Adrenal gland (tissue), 5 donors: ENCODE data around the gene MRPS2.

Experiments used
- POLR2A ChIP-seq, 2 donors: fragments of 450-650 bp; IDR thresholded peaks; one replicate each; pipeline ENCODE4 v1.6.1; 2017; ENCODE audit warnings: antibody characterized with exemption in 2 of 2, mild to moderate bottlenecking in 2 of 2, moderate library complexity in 1 of 2
- TF ChIP-seq, protein P1 (sequence below), 6 experiments: fragments of 450-650 bp in 4 of 6; fragments of 200-600 bp in 2 of 6; sonication (generic) in 1 of 6; IDR thresholded peaks; 1 replicate in 5 of 6; 2 replicates in 1 of 6; pipeline versions ENCODE4 v1.5.1 to v1.8.0; 2016 to 2021; ENCODE audit warnings: antibody characterized with exemption in 6 of 6, mild to moderate bottlenecking in 2 of 6, moderate library complexity in 1 of 6
- donor health status: DM: no; HTN: no; CAD: no.

DNA sequence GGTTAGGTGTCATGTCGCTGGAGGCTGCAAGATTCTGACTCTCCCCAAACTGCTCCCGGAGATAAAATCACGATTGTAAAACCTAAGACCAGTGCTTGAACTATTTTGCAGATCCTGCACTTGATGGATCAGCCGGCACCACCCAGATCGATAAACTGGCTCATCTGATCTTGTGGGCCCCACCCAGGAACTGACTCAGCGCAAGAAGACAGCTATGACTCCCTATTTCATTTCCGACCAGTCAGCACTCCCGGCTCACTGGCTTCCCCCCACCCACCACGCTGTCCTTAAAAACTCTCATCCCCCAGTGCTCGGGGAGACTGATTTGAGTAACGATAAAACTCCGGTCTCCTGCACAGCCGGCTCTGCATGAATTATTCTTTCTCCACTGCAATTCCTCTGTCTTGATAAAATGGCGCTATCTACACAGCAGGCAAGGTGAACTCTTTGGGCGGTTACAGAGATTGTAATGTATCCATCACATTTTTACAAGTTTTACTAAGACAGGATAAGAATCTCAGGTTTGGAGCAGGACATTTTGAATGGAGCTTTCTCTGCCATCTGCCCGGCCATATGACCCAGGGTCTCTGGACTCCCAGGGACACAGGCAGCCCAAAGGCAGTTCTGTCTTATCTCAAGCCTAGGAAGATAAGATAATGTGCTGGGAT lies 31.5 kb upstream of the MRPS2 start:
- TF ChIP-seq, protein P1, sequence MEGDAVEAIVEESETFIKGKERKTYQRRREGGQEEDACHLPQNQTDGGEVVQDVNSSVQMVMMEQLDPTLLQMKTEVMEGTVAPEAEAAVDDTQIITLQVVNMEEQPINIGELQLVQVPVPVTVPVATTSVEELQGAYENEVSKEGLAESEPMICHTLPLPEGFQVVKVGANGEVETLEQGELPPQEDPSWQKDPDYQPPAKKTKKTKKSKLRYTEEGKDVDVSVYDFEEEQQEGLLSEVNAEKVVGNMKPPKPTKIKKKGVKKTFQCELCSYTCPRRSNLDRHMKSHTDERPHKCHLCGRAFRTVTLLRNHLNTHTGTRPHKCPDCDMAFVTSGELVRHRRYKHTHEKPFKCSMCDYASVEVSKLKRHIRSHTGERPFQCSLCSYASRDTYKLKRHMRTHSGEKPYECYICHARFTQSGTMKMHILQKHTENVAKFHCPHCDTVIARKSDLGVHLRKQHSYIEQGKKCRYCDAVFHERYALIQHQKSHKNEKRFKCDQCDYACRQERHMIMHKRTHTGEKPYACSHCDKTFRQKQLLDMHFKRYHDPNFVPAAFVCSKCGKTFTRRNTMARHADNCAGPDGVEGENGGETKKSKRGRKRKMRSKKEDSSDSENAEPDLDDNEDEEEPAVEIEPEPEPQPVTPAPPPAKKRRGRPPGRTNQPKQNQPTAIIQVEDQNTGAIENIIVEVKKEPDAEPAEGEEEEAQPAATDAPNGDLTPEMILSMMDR (IDR thresholded peaks at IDR 0.05): no peak
- TF ChIP-seq POLR2A (IDR thresholded peaks at IDR 0.05): no peak
